Measurements from ENCODE around the gene LGR6. TPM values are rescaled to one million over a fixed set of nuclear protein-coding genes. Genes with fewer than 3 reads are reported as not detected.
A peak's percentile ranks its signal among the peaks of the same experiment; 100 is the strongest.

The LGR6 gene
- total RNA-seq, 1 experiment from 2014 or later, result 0.26 TPM

GRCh38 chr1:202152399-202152798 lies 41.2 kb upstream of the LGR6 start:
- no TSS peak for BruUV-seq (replicated peaks)
- H3K4me1 ChIP-seq (ENCODE audit: insufficient read depth, low read length), result no peaks in the 10 kb centered on the region
- H4K20me1 ChIP-seq (ENCODE audit: low read length), result no peaks in the 10 kb centered on the region
- no peak overlapping the region for H3K4me2 ChIP-seq (ENCODE audit: low read length)
- CTCF ChIA-PET, result no interaction called here
- intact Hi-C loops (cut with micrococcal nuclease), result no loop called here
- H3K36me3 ChIP-seq (ENCODE audit: low read depth, low read length), result no peaks in the 10 kb centered on the region
- no peak overlapping the region for H2AFZ ChIP-seq (ENCODE audit: low read length)
- H3K4me3 ChIP-seq (ENCODE audit: low read length), result no peak overlapping the region
- POLR2A ChIA-PET (ENCODE audit: unreplicated experiment), result no interaction called here
- H3K9me3 ChIP-seq (ENCODE audit: low read length), result no peaks in the 10 kb centered on the region
- H3K9ac ChIP-seq (ENCODE audit: low read length), result no peak overlapping the region
- ATAC-seq (no peak), DNase-seq (no peak)
- H3F3A ChIP-seq (ENCODE audit: low read length, unreplicated experiment), result no peaks in the 10 kb centered on the region
- H3K79me2 ChIP-seq (ENCODE audit: low read length), result no peaks in the 10 kb centered on the region
- H3K27me3 ChIP-seq (ENCODE audit: low read length), result no peaks in the 10 kb centered on the region
- TF ChIP-seq EZH2phosphoT487 (IDR thresholded peaks at IDR 0.05; ENCODE audit: borderline replicate concordance, low read length) (no peak), CTCF (conservative IDR thresholded peaks at IDR 0.05; ENCODE audit: low read depth, low read length) (no peak), EZH2 (IDR thresholded peaks at IDR 0.05; ENCODE audit: low read length, unreplicated experiment) (no peak)
- no peaks in the 10 kb centered on the region for H3K9me2 ChIP-seq (replicated peaks; ENCODE audit: low read length)
- H3K27ac ChIP-seq (ENCODE audit: low read length), result no peak overlapping the region

GRCh38 chr1:202153284-202153683 lies 40.3 kb upstream of the LGR6 start:
- H3K79me2 ChIP-seq (ENCODE audit: low read length), result no peaks in the 10 kb centered on the region
- no peaks in the 10 kb centered on the region for H3K36me3 ChIP-seq (ENCODE audit: low read depth, low read length)
- no peak overlapping the region for H2AFZ ChIP-seq (ENCODE audit: low read length)
- no peak for TF ChIP-seq EZH2 (IDR thresholded peaks at IDR 0.05; ENCODE audit: low read length, unreplicated experiment)
- TF ChIP-seq CTCF (conservative IDR thresholded peaks at IDR 0.05; ENCODE audit: low read depth, low read length), result no peak
- no peak for TF ChIP-seq EZH2phosphoT487 (IDR thresholded peaks at IDR 0.05; ENCODE audit: borderline replicate concordance, low read length)
- CTCF ChIA-PET, result no interaction called here
- no TSS peak for BruUV-seq (replicated peaks)
- H3K27ac ChIP-seq (ENCODE audit: low read length), result no peak overlapping the region
- H3K4me3 ChIP-seq (ENCODE audit: low read length), result no peak overlapping the region
- intact Hi-C loops (cut with micrococcal nuclease), result no loop called here
- H3K4me2 ChIP-seq (ENCODE audit: low read length), result no peak overlapping the region
- no peaks in the 10 kb centered on the region for H3F3A ChIP-seq (ENCODE audit: low read length, unreplicated experiment)
- POLR2A ChIA-PET (ENCODE audit: unreplicated experiment), result no interaction called here
- no peaks in the 10 kb centered on the region for H3K4me1 ChIP-seq (ENCODE audit: insufficient read depth, low read length)
- no peaks in the 10 kb centered on the region for H3K9me2 ChIP-seq (replicated peaks; ENCODE audit: low read length)
- no peaks in the 10 kb centered on the region for H4K20me1 ChIP-seq (ENCODE audit: low read length)
- DNase-seq (no peak), ATAC-seq (no peak)
- no peaks in the 10 kb centered on the region for H3K9me3 ChIP-seq (ENCODE audit: low read length)
- no peak overlapping the region for H3K9ac ChIP-seq (ENCODE audit: low read length)
- H3K27me3 ChIP-seq (ENCODE audit: low read length), result no peaks in the 10 kb centered on the region

GRCh38 chr1:202154148-202154765 lies 39.3 kb upstream of the LGR6 start:
- Histone ChIP-seq H3K36me3 (ENCODE audit: low read depth, low read length) (no peaks in the 10 kb centered on the region), H3K9ac (ENCODE audit: low read length) (no peak overlapping the region), H4K20me1 (ENCODE audit: low read length) (no peaks in the 10 kb centered on the region), H3K4me2 (ENCODE audit: low read length) (no peak overlapping the region), H3K9me3 (ENCODE audit: low read length) (no peaks in the 10 kb centered on the region), H3K79me2 (ENCODE audit: low read length) (no peaks in the 10 kb centered on the region), H3K9me2 (replicated peaks; ENCODE audit: low read length) (no peaks in the 10 kb centered on the region), H2AFZ (ENCODE audit: low read length) (0 out of 2 replicates have a peak overlapping the region, but pooled peaks have one; percentile 34), H3K4me1 (ENCODE audit: insufficient read depth, low read length) (no peaks in the 10 kb centered on the region), H3K27ac (ENCODE audit: low read length) (no peak overlapping the region), H3K27me3 (ENCODE audit: low read length) (no peaks in the 10 kb centered on the region), H3K4me3 (ENCODE audit: low read length) (no peak overlapping the region), H3F3A (ENCODE audit: low read length, unreplicated experiment) (no peaks in the 10 kb centered on the region)
- POLR2A ChIA-PET (ENCODE audit: unreplicated experiment), result no interaction called here
- BruUV-seq (replicated peaks), result no TSS peak
- ATAC-seq (no peak), DNase-seq (no peak)
- intact Hi-C loops (cut with micrococcal nuclease), result no loop called here
- TF ChIP-seq EZH2 (IDR thresholded peaks at IDR 0.05; ENCODE audit: low read length, unreplicated experiment) (no peak), CTCF (conservative IDR thresholded peaks at IDR 0.05; ENCODE audit: low read depth, low read length) (no peak), EZH2phosphoT487 (IDR thresholded peaks at IDR 0.05; ENCODE audit: borderline replicate concordance, low read length) (no peak)
- CTCF ChIA-PET, result interaction anchor here (0.6 kb wide), 1 partner anchor 1395 kb away, joined by 3 read pairs; no protein-coding TSS in a partner anchor

All from PC-3 (cell line).